ENCODE measurements around the gene SYT2.
A peak's percentile ranks its signal among the peaks of the same experiment; 100 is the strongest.

The SYT2 gene

GRCh38 chr1:202593845-202594244 is 116.4 kb downstream of the SYT2 start:
- in situ Hi-C loops (cut with HindIII; ENCODE audit: low sequenced_read_pairs): no loop called here
- no peak for DNase-seq (ENCODE audit: low read depth)
- H3K4me3 ChIP-seq (ENCODE audit: low read depth, low read length): no peak overlapping the region
- TF ChIP-seq CTCF (IDR thresholded peaks at IDR 0.05; ENCODE audit: low read depth, low read length, missing control alignments): no peak

- H3K4me3 ChIP-seq (ENCODE audit: low read depth, low read length): no peak overlapping the region
- in situ Hi-C loops (cut with HindIII; ENCODE audit: low sequenced_read_pairs): no loop called here
- no peak for DNase-seq (ENCODE audit: low read depth)
- TF ChIP-seq CTCF (IDR thresholded peaks at IDR 0.05; ENCODE audit: low read depth, low read length, missing control alignments): no peak
These were observed 118.1 kb downstream of the SYT2 start for GRCh38 chr1:202592146-202592545.

- TF ChIP-seq CTCF (IDR thresholded peaks at IDR 0.05; ENCODE audit: low read depth, low read length, missing control alignments): no peak
- in situ Hi-C loops (cut with HindIII; ENCODE audit: low sequenced_read_pairs): no loop called here
- DNase-seq (ENCODE audit: low read depth): no peak
- H3K4me3 ChIP-seq (ENCODE audit: low read depth, low read length): no peak overlapping the region
These were observed 118.7 kb downstream of the SYT2 start for GRCh38 chr1:202591515-202591914.

- no peak overlapping the region for H3K4me3 ChIP-seq (ENCODE audit: low read depth, low read length)
- TF ChIP-seq CTCF (IDR thresholded peaks at IDR 0.05; ENCODE audit: low read depth, low read length, missing control alignments): no peak
- in situ Hi-C loops (cut with HindIII; ENCODE audit: low sequenced_read_pairs): no loop called here
- DNase-seq (ENCODE audit: low read depth): no peak
These were observed 119.3 kb downstream of the SYT2 start for GRCh38 chr1:202590975-202591411.

- no peak for DNase-seq (ENCODE audit: low read depth)
- in situ Hi-C loops (cut with HindIII; ENCODE audit: low sequenced_read_pairs): no loop called here
- TF ChIP-seq CTCF (IDR thresholded peaks at IDR 0.05; ENCODE audit: low read depth, low read length, missing control alignments): no peak
- H3K4me3 ChIP-seq (ENCODE audit: low read depth, low read length): no peak overlapping the region
These were observed 120.1 kb downstream of the SYT2 start for GRCh38 chr1:202590126-202590525.

- in situ Hi-C loops (cut with HindIII; ENCODE audit: low sequenced_read_pairs): no loop called here
- no peak overlapping the region for H3K4me3 ChIP-seq (ENCODE audit: low read depth, low read length)
- peak; percentile 95 for DNase-seq (ENCODE audit: low read depth)
- TF ChIP-seq CTCF (IDR thresholded peaks at IDR 0.05; ENCODE audit: low read depth, low read length, missing control alignments): no peak
These were observed 120.9 kb downstream of the SYT2 start for GRCh38 chr1:202589190-202589930.
